ENCODE results near the gene KSR1.
"Not testable (repeated sequence)": the region's sequence is repeated elsewhere in the genome, so short reads cannot be mapped to it uniquely, and the experiment has no call there.

KSR1 gene

DNA sequence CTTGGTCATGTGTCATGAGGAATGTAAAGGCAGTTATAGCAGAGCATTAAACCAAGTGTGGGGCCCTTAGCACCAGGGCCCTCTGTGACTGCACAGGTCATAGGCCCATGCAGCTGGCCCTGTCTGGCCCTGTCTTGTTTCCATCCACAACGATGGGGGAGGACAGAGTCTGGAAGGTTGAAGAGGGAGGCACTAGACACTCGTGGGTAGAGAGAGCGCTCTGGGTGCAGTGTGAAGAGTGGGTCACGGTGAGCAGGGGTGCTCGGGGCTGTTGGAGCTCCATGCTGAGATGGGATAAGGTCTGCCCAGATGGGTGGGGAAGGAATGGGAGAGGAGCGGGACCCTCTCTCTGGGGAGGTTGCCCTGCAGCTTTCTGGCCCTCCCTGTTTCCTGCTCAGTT is 12.8 kb upstream of the KSR1 start:
- H3K9ac ChIP-seq (ENCODE audit: low read length), result no peak overlapping the region

DNA sequence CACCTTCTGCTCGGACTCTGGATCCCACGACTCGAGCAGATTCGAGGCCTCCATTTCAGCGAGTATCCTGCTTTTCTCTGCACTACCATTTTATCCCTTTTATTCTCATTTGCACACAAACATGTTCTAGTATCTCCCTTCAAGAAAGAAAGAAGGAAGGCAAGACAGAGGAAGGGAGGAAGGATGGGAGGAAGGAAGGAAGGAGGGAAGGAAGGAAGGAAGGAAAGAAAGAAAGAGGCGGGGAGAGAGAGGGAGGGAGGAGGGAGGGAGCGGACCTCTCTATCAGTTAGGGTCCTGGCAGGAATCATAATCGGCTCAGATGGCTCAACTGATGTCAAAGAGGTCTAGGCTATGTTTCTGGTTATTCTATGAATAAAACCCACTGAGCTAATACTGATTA is 10.3 kb upstream of the KSR1 start:
- DNase-seq (ENCODE audit: low read depth), result no peak
- Histone ChIP-seq H3K36me3 (ENCODE audit: control insufficient read depth, insufficient read depth, low read length, severe bottlenecking) (no peaks in the 10 kb centered on the region), H3K9me3 (ENCODE audit: control insufficient read depth, low read length) (no peaks in the 10 kb centered on the region), H3K9ac (ENCODE audit: low read length) (no peak overlapping the region), H3K27me3 (replicated peaks; ENCODE audit: control insufficient read depth, insufficient read depth, low read length) (peaks cover 4% of the 10 kb centered on the region), H3K4me1 (ENCODE audit: control insufficient read depth, insufficient read depth, low read length) (peaks cover 10% of the 10 kb centered on the region), H3K4me3 (ENCODE audit: low read length) (no peak overlapping the region)

More for the DNA sequence above, 12.8 kb upstream of the KSR1 start:
- Histone ChIP-seq H3K9me3 (ENCODE audit: control insufficient read depth, low read length) (no peaks in the 10 kb centered on the region), H3K4me1 (ENCODE audit: control insufficient read depth, insufficient read depth, low read length) (peaks cover 10% of the 10 kb centered on the region), H3K4me3 (ENCODE audit: low read length) (no peak overlapping the region), H3K27me3 (replicated peaks; ENCODE audit: control insufficient read depth, insufficient read depth, low read length) (peaks cover 7% of the 10 kb centered on the region), H3K36me3 (ENCODE audit: control insufficient read depth, insufficient read depth, low read length, severe bottlenecking) (no peaks in the 10 kb centered on the region)
- no peak for DNase-seq (ENCODE audit: low read depth)

DNA sequence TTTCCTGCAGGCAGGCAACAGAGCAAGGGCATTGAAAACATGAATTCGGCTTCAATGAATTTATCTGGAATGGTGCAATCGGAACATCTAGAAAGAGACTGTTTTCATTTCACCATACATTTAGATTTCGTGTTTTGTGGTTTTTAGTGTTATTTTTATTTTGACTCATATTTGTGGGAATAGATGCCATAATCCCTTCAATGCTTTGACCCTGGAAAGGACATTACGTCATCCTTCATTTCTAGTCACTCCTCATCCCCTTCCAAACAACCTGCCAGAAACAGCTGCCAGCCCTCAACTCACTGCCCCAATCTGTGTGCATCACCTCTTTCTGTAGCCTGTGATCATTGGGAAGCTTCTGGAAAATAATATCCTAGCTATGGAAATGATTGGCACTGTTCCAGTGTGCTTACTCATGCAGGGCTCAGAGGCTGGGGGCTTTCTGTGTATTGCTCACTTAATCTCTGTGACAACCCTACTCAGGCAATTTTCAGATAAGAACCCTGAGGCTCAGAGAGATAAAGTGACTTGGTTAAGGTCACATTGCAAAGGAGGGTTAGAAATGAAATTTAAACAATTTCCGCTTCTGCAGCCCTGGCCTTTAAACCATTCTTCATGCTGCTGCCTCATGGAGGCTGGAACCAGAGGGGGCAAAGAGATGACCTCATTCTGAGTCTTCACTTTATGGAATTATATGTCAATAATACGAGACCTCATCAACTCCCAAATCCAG is 9.5 kb upstream of the KSR1 start:
- DNase-seq (ENCODE audit: low read depth), result peak; percentile 96
- Histone ChIP-seq H3K9me3 (ENCODE audit: control insufficient read depth, low read length) (no peaks in the 10 kb centered on the region), H3K36me3 (ENCODE audit: control insufficient read depth, insufficient read depth, low read length, severe bottlenecking) (no peaks in the 10 kb centered on the region), H3K4me1 (ENCODE audit: control insufficient read depth, insufficient read depth, low read length) (peaks cover 10% of the 10 kb centered on the region), H3K9ac (ENCODE audit: low read length) (no peak overlapping the region), H3K27me3 (replicated peaks; ENCODE audit: control insufficient read depth, insufficient read depth, low read length) (peaks cover 4% of the 10 kb centered on the region), H3K4me3 (ENCODE audit: low read length) (no peak overlapping the region)

DNA sequence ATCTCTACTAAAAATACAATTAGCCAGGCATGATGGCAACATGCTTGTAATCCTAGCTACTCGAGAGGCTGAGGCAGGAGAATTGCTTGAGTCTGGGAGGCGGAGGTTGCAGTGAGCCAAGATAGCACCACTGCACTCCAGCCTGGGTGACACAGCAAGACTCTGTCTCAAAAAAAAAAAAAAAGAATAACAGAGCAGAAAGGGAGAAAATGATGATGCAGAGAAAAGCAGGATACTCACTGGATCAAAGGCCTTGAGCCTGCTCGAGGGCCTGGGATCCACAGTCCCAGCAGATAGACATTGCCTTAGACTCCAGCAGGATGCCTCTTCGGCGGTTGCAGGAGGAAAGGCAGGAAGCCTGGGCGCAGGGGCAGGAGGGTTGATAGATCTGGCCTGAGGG is 7.7 kb upstream of the KSR1 start:
- peaks cover 10% of the 10 kb centered on the region for H3K4me1 ChIP-seq (ENCODE audit: control insufficient read depth, insufficient read depth, low read length)
- not testable (repeated sequence) for H3K27me3 ChIP-seq (replicated peaks; ENCODE audit: control insufficient read depth, insufficient read depth, low read length); H3K36me3 ChIP-seq (ENCODE audit: control insufficient read depth, insufficient read depth, low read length, severe bottlenecking); H3K4me3 ChIP-seq (ENCODE audit: low read length); DNase-seq (ENCODE audit: low read depth); H3K9ac ChIP-seq (ENCODE audit: low read length); H3K9me3 ChIP-seq (ENCODE audit: control insufficient read depth, low read length)

DNA sequence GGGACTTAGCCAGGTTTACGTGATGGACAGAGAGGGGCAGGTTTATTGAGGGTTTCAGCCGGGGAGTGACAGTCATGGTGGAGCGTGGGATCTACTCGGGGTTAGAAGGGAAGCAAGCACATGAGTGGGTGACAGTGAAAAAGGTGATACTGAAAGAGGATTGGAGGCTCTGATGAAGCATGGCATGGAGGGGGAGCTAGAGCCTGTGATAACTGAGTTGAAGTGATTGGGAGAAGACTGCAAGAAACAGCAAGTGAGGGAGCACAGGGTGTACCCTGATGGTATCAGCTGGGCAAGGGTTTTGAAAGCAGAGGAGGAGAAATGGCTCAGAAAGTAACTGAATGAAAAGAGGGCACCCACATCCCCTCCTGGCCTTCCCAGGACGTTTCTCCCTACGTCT is 6.7 kb upstream of the KSR1 start:
- H3K4me3 ChIP-seq (ENCODE audit: low read length), result no peak overlapping the region
- DNase-seq (ENCODE audit: low read depth), result no peak

DNA sequence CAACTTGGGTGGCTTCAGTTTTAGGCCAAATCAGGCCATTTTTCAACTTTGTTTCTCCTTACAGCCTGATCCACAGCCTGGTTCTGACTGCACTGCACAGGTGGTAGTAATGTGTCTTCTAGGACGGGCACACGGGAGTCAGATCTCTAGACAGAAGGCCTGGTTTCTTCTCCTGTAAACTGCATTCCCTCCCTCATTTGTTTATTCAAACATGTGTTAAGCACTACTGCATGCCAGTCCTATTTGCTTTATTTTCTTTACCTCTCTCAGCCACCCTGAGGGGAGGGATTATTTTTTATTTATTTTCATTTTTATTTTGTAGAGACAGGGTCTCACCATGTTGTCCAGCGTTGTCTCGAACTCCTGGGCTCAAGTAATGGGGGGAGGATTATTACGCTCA is 6.3 kb upstream of the KSR1 start:
- Histone ChIP-seq H3K27me3 (replicated peaks; ENCODE audit: control insufficient read depth, insufficient read depth, low read length) (no peaks in the 10 kb centered on the region), H3K9me3 (ENCODE audit: control insufficient read depth, low read length) (no peaks in the 10 kb centered on the region), H3K4me3 (ENCODE audit: low read length) (no peak overlapping the region), H3K4me1 (ENCODE audit: control insufficient read depth, insufficient read depth, low read length) (peaks cover 10% of the 10 kb centered on the region), H3K36me3 (ENCODE audit: control insufficient read depth, insufficient read depth, low read length, severe bottlenecking) (no peaks in the 10 kb centered on the region), H3K9ac (ENCODE audit: low read length) (no peak overlapping the region)
- no peak for DNase-seq (ENCODE audit: low read depth)

More for the DNA sequence above, 6.7 kb upstream of the KSR1 start:
- Histone ChIP-seq H3K9ac (ENCODE audit: low read length) (no peak overlapping the region), H3K27me3 (replicated peaks; ENCODE audit: control insufficient read depth, insufficient read depth, low read length) (no peaks in the 10 kb centered on the region), H3K36me3 (ENCODE audit: control insufficient read depth, insufficient read depth, low read length, severe bottlenecking) (no peaks in the 10 kb centered on the region), H3K9me3 (ENCODE audit: control insufficient read depth, low read length) (no peaks in the 10 kb centered on the region), H3K4me1 (ENCODE audit: control insufficient read depth, insufficient read depth, low read length) (peaks cover 10% of the 10 kb centered on the region)

DNA sequence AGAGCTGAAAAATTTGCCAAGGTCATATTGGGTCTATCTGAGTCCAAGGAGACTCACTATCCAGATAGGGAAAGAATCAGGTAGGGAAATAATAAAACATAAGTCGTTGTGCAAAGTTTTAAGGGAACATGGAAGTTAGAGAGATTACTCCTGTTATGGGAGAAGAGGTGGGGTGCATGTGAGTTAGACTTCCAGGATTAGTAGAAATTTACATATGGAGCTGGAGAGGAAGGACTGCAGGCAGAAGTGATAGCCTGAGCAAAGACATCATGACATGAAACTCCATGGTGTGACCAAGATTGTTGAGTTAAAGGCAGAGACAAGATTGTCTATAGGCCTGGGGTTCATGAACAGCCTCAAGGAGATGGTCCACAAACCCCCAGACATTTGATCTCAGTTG is 5.8 kb upstream of the KSR1 start:
- Histone ChIP-seq H3K36me3 (ENCODE audit: control insufficient read depth, insufficient read depth, low read length, severe bottlenecking) (no peaks in the 10 kb centered on the region), H3K4me1 (ENCODE audit: control insufficient read depth, insufficient read depth, low read length) (peaks cover 10% of the 10 kb centered on the region), H3K9me3 (ENCODE audit: control insufficient read depth, low read length) (no peaks in the 10 kb centered on the region), H3K9ac (ENCODE audit: low read length) (no peak overlapping the region), H3K27me3 (replicated peaks; ENCODE audit: control insufficient read depth, insufficient read depth, low read length) (no peaks in the 10 kb centered on the region), H3K4me3 (ENCODE audit: low read length) (no peak overlapping the region)
- no peak for DNase-seq (ENCODE audit: low read depth)

DNA sequence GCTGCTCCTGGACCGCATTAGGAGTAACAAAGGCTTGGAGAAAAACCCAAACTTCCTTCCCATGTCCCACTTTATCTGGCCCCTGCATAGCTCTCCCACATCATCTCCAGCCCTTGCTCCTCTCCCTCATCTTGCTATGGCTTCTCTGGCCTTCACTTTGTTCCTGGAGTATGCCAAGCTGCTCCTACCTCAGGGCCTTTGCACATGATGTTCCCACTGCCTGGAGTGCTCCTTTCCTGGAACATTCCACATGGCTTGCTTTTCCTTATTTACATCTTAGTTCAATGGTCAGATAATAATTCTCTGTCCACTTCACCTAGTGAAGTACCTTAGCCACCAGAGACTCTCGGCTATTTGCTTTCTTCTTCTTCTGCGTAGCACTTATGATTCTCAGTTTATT is 4.3 kb upstream of the KSR1 start:
- Histone ChIP-seq H3K9ac (ENCODE audit: low read length) (no peak overlapping the region), H3K9me3 (ENCODE audit: control insufficient read depth, low read length) (no peaks in the 10 kb centered on the region), H3K27me3 (replicated peaks; ENCODE audit: control insufficient read depth, insufficient read depth, low read length) (no peaks in the 10 kb centered on the region)

DNA sequence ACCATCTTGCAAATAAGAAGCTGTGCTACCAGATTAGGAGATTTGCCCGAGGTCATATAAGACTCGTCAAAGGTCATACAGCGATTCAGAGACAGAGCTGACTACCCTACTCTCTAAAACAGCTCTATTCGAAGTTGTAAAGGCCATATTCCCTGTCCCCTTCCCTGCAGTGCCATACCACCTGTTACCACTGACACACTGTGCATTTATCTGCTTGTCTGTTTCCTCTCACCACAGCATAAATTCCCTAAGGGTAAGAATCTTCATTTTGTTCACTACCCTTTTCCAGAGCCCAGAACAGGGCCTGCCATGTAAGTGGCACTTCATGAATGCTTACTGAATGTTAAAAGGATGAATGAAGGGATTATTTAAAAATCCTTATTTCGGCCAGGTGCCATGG is 3.4 kb upstream of the KSR1 start:
- Histone ChIP-seq H3K27me3 (replicated peaks; ENCODE audit: control insufficient read depth, insufficient read depth, low read length) (no peaks in the 10 kb centered on the region), H3K4me3 (ENCODE audit: low read length) (no peak overlapping the region), H3K9ac (ENCODE audit: low read length) (no peak overlapping the region), H3K36me3 (ENCODE audit: control insufficient read depth, insufficient read depth, low read length, severe bottlenecking) (no peaks in the 10 kb centered on the region), H3K9me3 (ENCODE audit: control insufficient read depth, low read length) (no peaks in the 10 kb centered on the region), H3K4me1 (ENCODE audit: control insufficient read depth, insufficient read depth, low read length) (peaks cover 8% of the 10 kb centered on the region)
- no peak for DNase-seq (ENCODE audit: low read depth)

More for the DNA sequence above, 4.3 kb upstream of the KSR1 start:
- Histone ChIP-seq H3K4me3 (ENCODE audit: low read length) (no peak overlapping the region), H3K4me1 (ENCODE audit: control insufficient read depth, insufficient read depth, low read length) (peaks cover 2% of the 10 kb centered on the region), H3K36me3 (ENCODE audit: control insufficient read depth, insufficient read depth, low read length, severe bottlenecking) (no peaks in the 10 kb centered on the region)
- no peak for DNase-seq (ENCODE audit: low read depth)

DNA sequence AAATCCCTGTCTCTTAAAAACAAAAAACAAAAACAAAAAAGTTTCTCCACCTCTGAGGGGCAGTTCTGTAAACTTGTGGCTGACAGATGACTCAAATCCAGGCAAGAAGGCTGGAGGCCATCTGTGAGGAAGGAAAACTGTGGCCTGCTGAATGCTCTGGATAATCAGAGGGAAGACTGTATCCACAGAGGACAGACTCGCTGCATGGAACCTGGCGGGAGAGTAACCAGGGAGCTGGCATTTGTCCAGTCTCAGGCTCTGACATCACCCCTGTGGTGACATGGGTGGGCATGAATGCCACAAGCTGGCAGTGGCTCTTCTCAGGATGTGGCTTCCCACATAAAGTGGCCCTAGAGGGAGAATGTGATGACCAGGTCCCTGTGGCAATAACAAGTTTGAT is 2.8 kb upstream of the KSR1 start:
- Histone ChIP-seq H3K9me3 (ENCODE audit: control insufficient read depth, low read length) (no peaks in the 10 kb centered on the region), H3K4me1 (ENCODE audit: control insufficient read depth, insufficient read depth, low read length) (peaks cover 14% of the 10 kb centered on the region), H3K9ac (ENCODE audit: low read length) (no peak overlapping the region), H3K36me3 (ENCODE audit: control insufficient read depth, insufficient read depth, low read length, severe bottlenecking) (no peaks in the 10 kb centered on the region), H3K4me3 (ENCODE audit: low read length) (no peak overlapping the region), H3K27me3 (replicated peaks; ENCODE audit: control insufficient read depth, insufficient read depth, low read length) (no peaks in the 10 kb centered on the region)
- no peak for DNase-seq (ENCODE audit: low read depth)

DNA sequence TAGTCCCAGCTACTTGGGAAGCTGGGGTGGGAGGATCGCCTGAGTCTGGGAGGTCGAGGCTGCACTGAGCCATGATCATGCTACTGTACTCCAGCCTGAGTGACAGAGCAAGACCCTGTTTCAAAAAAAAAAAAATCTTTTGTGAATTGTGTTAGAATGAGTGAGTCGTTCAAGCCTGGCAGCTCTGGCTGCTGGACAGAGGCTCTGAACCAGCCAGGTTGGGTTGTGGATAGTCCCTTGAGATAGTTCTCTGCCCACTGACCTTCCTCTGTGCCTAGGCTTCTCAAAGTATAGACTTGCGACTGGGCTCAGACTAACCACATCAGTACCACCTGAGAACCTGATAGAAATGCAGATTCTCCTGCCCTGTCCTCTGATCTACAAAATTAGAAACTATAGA is 2.2 kb upstream of the KSR1 start:
- Histone ChIP-seq H3K9ac (ENCODE audit: low read length) (no peak overlapping the region), H3K4me3 (ENCODE audit: low read length) (no peak overlapping the region)

More for the DNA sequence above, 2.2 kb upstream of the KSR1 start:
- H3K27me3 ChIP-seq (replicated peaks; ENCODE audit: control insufficient read depth, insufficient read depth, low read length), result no peaks in the 10 kb centered on the region
- peaks cover 14% of the 10 kb centered on the region for H3K4me1 ChIP-seq (ENCODE audit: control insufficient read depth, insufficient read depth, low read length)
- no peaks in the 10 kb centered on the region for H3K9me3 ChIP-seq (ENCODE audit: control insufficient read depth, low read length)
- no peaks in the 10 kb centered on the region for H3K36me3 ChIP-seq (ENCODE audit: control insufficient read depth, insufficient read depth, low read length, severe bottlenecking)
- DNase-seq (ENCODE audit: low read depth), result no peak

Data from adipocyte (in vitro differentiated cells).